HepG2 (cell line): ENCODE measurements around the gene GPR62. TPM values are rescaled to one million over a fixed set of nuclear protein-coding genes. Genes with fewer than 3 reads are reported as not detected.

Experiments used
- AHR ChIP-seq: IDR thresholded peaks from 2 replicates; pipeline ENCODE4 v1.6.1; 2018; ENCODE audit warnings: missing genetic modification reagents, missing compliant biosample characterization
- BORCS8-MEF2B ChIP-seq: sonication (generic); formaldehyde crosslinking; IDR thresholded peaks from 2 replicates; pipeline ENCODE4 v1.8.0; 2022; ENCODE audit warnings: mild to moderate bottlenecking, missing genetic modification reagents
- FOXK2 ChIP-seq: fragments of 450-650 bp; IDR thresholded peaks from 2 replicates; pipeline ENCODE4 v1.6.1; 2016
- GATAD2A ChIP-seq: IDR thresholded peaks from 2 replicates; pipeline ENCODE4 v1.6.1; 2016
- GTF3A ChIP-seq: sonication (generic); formaldehyde crosslinking; conservative IDR thresholded peaks from 2 replicates; pipeline ENCODE4 v1.4.0; 2020; ENCODE audit warnings: mild to moderate bottlenecking, missing genetic modification reagents
- KDM2A ChIP-seq: sonication (generic); formaldehyde crosslinking; IDR thresholded peaks from 2 replicates; pipeline ENCODE4 v1.4.0; 2020; ENCODE audit warnings: low read depth, missing genetic modification reagents, borderline replicate concordance
- MAFK ChIP-seq, 2 experiments: IDR thresholded peaks in 1 of 2; conservative IDR thresholded peaks in 1 of 2; 2 replicates each; pipeline ENCODE4 v1.6.1; 2011; ENCODE audit warnings: improper control_type of control experiment in 2 of 2, low read length in 2 of 2
- SOX5 ChIP-seq: IDR thresholded peaks from 2 replicates; pipeline ENCODE4 v1.6.1; 2016; ENCODE audit warnings: borderline replicate concordance
- SSRP1 ChIP-seq: IDR thresholded peaks from 2 replicates; pipeline ENCODE4 v1.6.1; 2016; ENCODE audit warnings: control low read depth
- SYNCRIP ChIP-seq: fragments of 200-400 bp; formaldehyde crosslinking; IDR thresholded peaks from 2 replicates; pipeline ENCODE4 v1.6.1; 2018; ENCODE audit warnings: mild to moderate bottlenecking, low read depth, low read length; ENCODE audit not compliant: insufficient read depth
- THAP9 ChIP-seq: sonication (generic); formaldehyde crosslinking; IDR thresholded peaks from 2 replicates; pipeline ENCODE4; 2020; ENCODE audit warnings: missing genetic modification reagents, mild to moderate bottlenecking, borderline replicate concordance
- ZNF333 ChIP-seq: sonication (generic); formaldehyde crosslinking; IDR thresholded peaks from 2 replicates; pipeline ENCODE4 v1.4.0; 2020; ENCODE audit warnings: mild to moderate bottlenecking, missing genetic modification reagents, borderline replicate concordance
- ZNF432 ChIP-seq: sonication (generic); formaldehyde crosslinking; IDR thresholded peaks from 2 replicates; pipeline ENCODE4 v1.5.0; 2020; ENCODE audit warnings: missing genetic modification reagents, mild to moderate bottlenecking, borderline replicate concordance
- ZNF562 ChIP-seq: sonication (generic); formaldehyde crosslinking; IDR thresholded peaks from 2 replicates; pipeline ENCODE4 v1.8.0; 2022; ENCODE audit warnings: missing genetic modification reagents, borderline replicate concordance
- ZNF740 ChIP-seq: sonication (generic); formaldehyde crosslinking; IDR thresholded peaks from 2 replicates; pipeline ENCODE4 v1.4.0; 2020; ENCODE audit warnings: missing genetic modification reagents
- ZNF749 ChIP-seq: sonication (generic); formaldehyde crosslinking; IDR thresholded peaks from 2 replicates; pipeline ENCODE4 v1.8.0; 2022; ENCODE audit warnings: mild to moderate bottlenecking, missing genetic modification reagents, moderate library complexity, borderline replicate concordance
- ZNF775 ChIP-seq: sonication (generic); formaldehyde crosslinking; IDR thresholded peaks from 2 replicates; pipeline ENCODE4 v1.4.0; 2020; ENCODE audit warnings: missing genetic modification reagents, mild to moderate bottlenecking, moderate library complexity, borderline replicate concordance
- ZNF878 ChIP-seq: sonication (generic); formaldehyde crosslinking; IDR thresholded peaks from 2 replicates; pipeline ENCODE4 v1.8.1; 2023; ENCODE audit warnings: mild to moderate bottlenecking, missing genetic modification reagents, moderate library complexity
- polyA plus RNA-seq, 8 experiments: library from polyadenylated mRNA; depleted of rRNA in 3 of 8; stranded (reverse) in 7 of 8; unstranded in 1 of 8; fragments of >200 nt; fragmentation: Illumina TruSeq in 4 of 8; extraction: Trizol in 4 of 8; gene quantifications; 2 replicates each; pipeline versions ENCODE4 v1.2.1 to v1.2.3, GENCODE V29; 2011 to 2016; ENCODE audit warnings: low read depth in 4 of 8, missing spikeins in 1 of 8, mixed read lengths in 1 of 8; ENCODE audit not compliant: insufficient read depth in 1 of 8
- total RNA-seq, 5 experiments: library from RNA; depleted of rRNA; stranded (reverse); fragments of >200 nt; fragmentation: Illumina TruSeq; extraction: Trizol; gene quantifications; 2 replicates each; pipeline ENCODE4 v1.2.3, GENCODE V29; 2016; ENCODE audit warnings: low read depth in 1 of 5
- TF ChIP-seq, protein P1 (sequence below): sonication (generic); formaldehyde crosslinking; IDR thresholded peaks from 2 replicates; pipeline ENCODE4 v1.9.0; 2022; ENCODE audit warnings: missing genetic modification reagents, mild to moderate bottlenecking, borderline replicate concordance
- TF ChIP-seq, protein P2 (sequence below): sonication (generic); formaldehyde crosslinking; IDR thresholded peaks from 2 replicates; pipeline ENCODE4 v1.4.0; 2020; ENCODE audit warnings: missing genetic modification reagents
- TF ChIP-seq, protein P3 (sequence below): sonication (generic); formaldehyde crosslinking; IDR thresholded peaks from 2 replicates; pipeline ENCODE4 v1.4.0; 2020; ENCODE audit warnings: mild to moderate bottlenecking, missing genetic modification reagents

Gene GPR62
- total and polyA plus RNA-seq, 2 of the 13 experiments (the other 11 are each of a cell fraction or from before 2014, with no cell fraction given) = not detected

GRCh38 chr3:51967384-51968169 is 12.4 kb downstream of the GPR62 start, which contains the start of gene PCBP4 (continued):
- TF ChIP-seq SSRP1 (peak; percentile 22; the same call in 1 of the 2 replicates), ZNF432 (CRISPR knock-in tag) (no peak), THAP9 (CRISPR knock-in tag) (no peak), SYNCRIP (no peak), ZNF775 (no peak), ZNF740 (CRISPR knock-in tag) (peak; percentile 75), GTF3A (CRISPR knock-in tag) (no peak), ZNF749 (no peak), AHR (CRISPR knock-in tag) (0 out of 2 replicates have a peak, but pooled peaks have one; percentile 23), FOXK2 (no peak), GATAD2A (no peak), MAFK (conservative IDR thresholded peaks at IDR 0.05 in 1 of 2, IDR thresholded peaks at IDR 0.05 in 1 of 2; ENCODE audit: low read length in 2 of 2) (no peak), SOX5 (CRISPR knock-in tag) (no peak), ZNF878 (CRISPR knock-in tag) (no peak), KDM2A (CRISPR knock-in tag) (peak; percentile 90), BORCS8-MEF2B (0 out of 2 replicates have a peak, but pooled peaks have one; percentile 36), ZNF562 (CRISPR knock-in tag) (no peak), ZNF333 (no peak)
- TF ChIP-seq, protein P1, sequence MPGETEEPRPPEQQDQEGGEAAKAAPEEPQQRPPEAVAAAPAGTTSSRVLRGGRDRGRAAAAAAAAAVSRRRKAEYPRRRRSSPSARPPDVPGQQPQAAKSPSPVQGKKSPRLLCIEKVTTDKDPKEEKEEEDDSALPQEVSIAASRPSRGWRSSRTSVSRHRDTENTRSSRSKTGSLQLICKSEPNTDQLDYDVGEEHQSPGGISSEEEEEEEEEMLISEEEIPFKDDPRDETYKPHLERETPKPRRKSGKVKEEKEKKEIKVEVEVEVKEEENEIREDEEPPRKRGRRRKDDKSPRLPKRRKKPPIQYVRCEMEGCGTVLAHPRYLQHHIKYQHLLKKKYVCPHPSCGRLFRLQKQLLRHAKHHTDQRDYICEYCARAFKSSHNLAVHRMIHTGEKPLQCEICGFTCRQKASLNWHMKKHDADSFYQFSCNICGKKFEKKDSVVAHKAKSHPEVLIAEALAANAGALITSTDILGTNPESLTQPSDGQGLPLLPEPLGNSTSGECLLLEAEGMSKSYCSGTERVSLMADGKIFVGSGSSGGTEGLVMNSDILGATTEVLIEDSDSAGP (CRISPR knock-in tag) = no peak
- TF ChIP-seq, protein P2, sequence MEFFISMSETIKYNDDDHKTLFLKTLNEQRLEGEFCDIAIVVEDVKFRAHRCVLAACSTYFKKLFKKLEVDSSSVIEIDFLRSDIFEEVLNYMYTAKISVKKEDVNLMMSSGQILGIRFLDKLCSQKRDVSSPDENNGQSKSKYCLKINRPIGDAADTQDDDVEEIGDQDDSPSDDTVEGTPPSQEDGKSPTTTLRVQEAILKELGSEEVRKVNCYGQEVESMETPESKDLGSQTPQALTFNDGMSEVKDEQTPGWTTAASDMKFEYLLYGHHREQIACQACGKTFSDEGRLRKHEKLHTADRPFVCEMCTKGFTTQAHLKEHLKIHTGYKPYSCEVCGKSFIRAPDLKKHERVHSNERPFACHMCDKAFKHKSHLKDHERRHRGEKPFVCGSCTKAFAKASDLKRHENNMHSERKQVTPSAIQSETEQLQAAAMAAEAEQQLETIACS (CRISPR knock-in tag) = no peak
- TF ChIP-seq, protein P3, sequence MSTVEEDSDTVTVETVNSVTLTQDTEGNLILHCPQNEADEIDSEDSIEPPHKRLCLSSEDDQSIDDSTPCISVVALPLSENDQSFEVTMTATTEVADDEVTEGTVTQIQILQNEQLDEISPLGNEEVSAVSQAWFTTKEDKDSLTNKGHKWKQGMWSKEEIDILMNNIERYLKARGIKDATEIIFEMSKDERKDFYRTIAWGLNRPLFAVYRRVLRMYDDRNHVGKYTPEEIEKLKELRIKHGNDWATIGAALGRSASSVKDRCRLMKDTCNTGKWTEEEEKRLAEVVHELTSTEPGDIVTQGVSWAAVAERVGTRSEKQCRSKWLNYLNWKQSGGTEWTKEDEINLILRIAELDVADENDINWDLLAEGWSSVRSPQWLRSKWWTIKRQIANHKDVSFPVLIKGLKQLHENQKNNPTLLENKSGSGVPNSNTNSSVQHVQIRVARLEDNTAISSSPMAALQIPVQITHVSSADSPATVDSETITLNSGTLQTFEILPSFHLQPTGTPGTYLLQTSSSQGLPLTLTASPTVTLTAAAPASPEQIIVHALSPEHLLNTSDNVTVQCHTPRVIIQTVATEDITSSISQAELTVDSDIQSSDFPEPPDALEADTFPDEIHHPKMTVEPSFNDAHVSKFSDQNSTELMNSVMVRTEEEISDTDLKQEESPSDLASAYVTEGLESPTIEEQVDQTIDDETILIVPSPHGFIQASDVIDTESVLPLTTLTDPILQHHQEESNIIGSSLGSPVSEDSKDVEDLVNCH = no peak
